SK-N-SH (cell line): ENCODE results near the gene P2RX5. TPM values are rescaled to one million over a fixed set of nuclear protein-coding genes. Genes with fewer than 3 reads are reported as not detected.

ENCODE experiments used
- CTCF ChIA-PET: fragments of 300-600, 350-600 bp; formaldehyde crosslinking; extraction: SDS; loops from one replicate; lab custom pipeline; 2021; lab: Yijun Ruan, JAX
- POLR2A ChIA-PET: fragments of 350-600 bp; sonication (Branson Sonifier 250); formaldehyde crosslinking; extraction: SDS; loops from one replicate; lab custom pipeline; 2020; ENCODE audit warnings: antibody characterized with exemption, inconsistent platforms; lab: Yijun Ruan, JAX
- DNase-seq: peaks from one replicate; pipeline ENCODE4 v3.0.0; 2012
- H2AFZ ChIP-seq: fragments of 200-600 bp; sonication (generic); 2 replicates; pipeline ENCODE4 v1.8.1; 2016; ENCODE audit warnings: antibody characterized with exemption, mild to moderate bottlenecking, low read depth
- H3F3A ChIP-seq: fragments of 200-600 bp; sonication (generic); replicated peaks from 2 replicates; pipeline ENCODE3; 2016; ENCODE audit warnings: antibody characterized with exemption, mild to moderate bottlenecking; ENCODE audit not compliant: insufficient read depth
- H3K27ac ChIP-seq, 2 experiments: fragments of 200-500 bp in 1 of 2; fragments of 200-600 bp in 1 of 2; sonication (Bioruptor generic) in 1 of 2; sonication (generic), shearing (Covaris generic) in 1 of 2; 2 replicates each; pipeline versions ENCODE4 v1.5.1 to v1.6.1; 2014 to 2016; ENCODE audit warnings: low read depth in 2 of 2, inconsistent platforms in 1 of 2, low read length in 1 of 2, mild to moderate bottlenecking in 1 of 2, mixed read lengths in 1 of 2
- H3K27me3 ChIP-seq: fragments of 200-600 bp; sonication (generic), shearing (Covaris generic); 2 replicates; pipeline ENCODE4 v1.6.1; 2016; ENCODE audit warnings: mixed run types; ENCODE audit not compliant: insufficient read depth
- H3K36me3 ChIP-seq, 2 experiments: fragments of 200-500 bp in 1 of 2; fragments of 200-600 bp in 1 of 2; sonication (Bioruptor generic) in 1 of 2; sonication (generic) in 1 of 2; replicated peaks in 1 of 2; 2 replicates each; pipeline versions ENCODE3 to v1.5.1; 2014 to 2016; ENCODE audit warnings: low read length in 1 of 2, mild to moderate bottlenecking in 1 of 2; ENCODE audit not compliant: insufficient read depth in 2 of 2, control insufficient read depth in 1 of 2
- H3K4me1 ChIP-seq, 2 experiments: fragments of 200-500 bp in 1 of 2; fragments of 200-600 bp in 1 of 2; sonication (Bioruptor generic) in 1 of 2; sonication (generic), shearing (Covaris generic) in 1 of 2; 2 replicates each; pipeline versions ENCODE4 v1.5.1 to v1.6.1; 2014 to 2016; ENCODE audit warnings: low read depth in 1 of 2, low read length in 1 of 2, mixed run types in 1 of 2; ENCODE audit not compliant: insufficient read depth in 2 of 2, control insufficient read depth in 1 of 2
- H3K4me2 ChIP-seq: fragments of 200-600 bp; sonication (generic), shearing (Covaris generic); 2 replicates; pipeline ENCODE4 v1.6.1; 2017; ENCODE audit warnings: mixed run types
- H3K4me3 ChIP-seq, 2 experiments: fragments of 200-500 bp in 1 of 2; fragments of 200-600 bp in 1 of 2; sonication (Bioruptor generic) in 1 of 2; sonication (generic), shearing (Covaris generic) in 1 of 2; 2 replicates each; pipeline versions ENCODE4 v1.5.1 to v1.8.1; 2014 to 2016; ENCODE audit warnings: low read depth in 2 of 2, inconsistent platforms in 1 of 2, low read length in 1 of 2, mild to moderate bottlenecking in 1 of 2, mixed read lengths in 1 of 2, moderate library complexity in 1 of 2
- H3K79me2 ChIP-seq: fragments of 200-600 bp; sonication (generic); 2 replicates; pipeline ENCODE4 v1.8.1; 2017; ENCODE audit warnings: mild to moderate bottlenecking; ENCODE audit not compliant: insufficient read depth
- H3K9ac ChIP-seq: fragments of 200-600 bp; sonication (generic); 2 replicates; pipeline ENCODE4 v1.6.1; 2017; ENCODE audit warnings: mixed run types
- H3K9me2 ChIP-seq: fragments of 200-600 bp; sonication (generic); 2 replicates; pipeline ENCODE4 v1.6.1; 2017; ENCODE audit warnings: mixed run types
- H3K9me3 ChIP-seq: fragments of 200-600 bp; sonication (generic); 2 replicates; pipeline ENCODE4 v1.6.1; 2017; ENCODE audit warnings: mixed run types, mild to moderate bottlenecking, moderate library complexity
- H4K20me1 ChIP-seq: fragments of 200-600 bp; sonication (generic); 2 replicates; pipeline ENCODE4 v1.6.1; 2017; ENCODE audit warnings: mild to moderate bottlenecking, mixed run types; ENCODE audit not compliant: insufficient read depth
- ELF1 ChIP-seq: IDR thresholded peaks from 2 replicates; pipeline ENCODE4 v1.4.0; 2012
- EP300 ChIP-seq, 2 experiments: IDR thresholded peaks; 2 replicates each; pipeline versions ENCODE4 v1.4.0 to v1.6.1; 2012; ENCODE audit warnings: borderline replicate concordance in 1 of 2, low read depth in 1 of 2, low read length in 1 of 2
- EZH2phosphoT487 ChIP-seq: fragments of 200-600 bp; sonication (generic); IDR thresholded peaks from 2 replicates; pipeline ENCODE4 v1.6.1; 2017; ENCODE audit warnings: low read depth, mixed run types, mild to moderate bottlenecking, antibody characterized with exemption, moderate library complexity, borderline replicate concordance
- FOSL2 ChIP-seq: IDR thresholded peaks from 2 replicates; pipeline ENCODE4 v1.4.0; 2012; ENCODE audit warnings: low read depth, mild to moderate bottlenecking, moderate library complexity, borderline replicate concordance
- FOXJ3 ChIP-seq: sonication (generic); formaldehyde crosslinking; IDR thresholded peaks from 2 replicates; pipeline ENCODE4 v1.5.1; 2020; ENCODE audit warnings: mild to moderate bottlenecking, missing genetic modification reagents
- GABPA ChIP-seq: IDR thresholded peaks from 2 replicates; pipeline ENCODE4 v1.4.0; 2012; ENCODE audit warnings: low read depth, mild to moderate bottlenecking
- JUND ChIP-seq: IDR thresholded peaks from 2 replicates; pipeline ENCODE4 v1.4.0; 2012
- MEF2A ChIP-seq: IDR thresholded peaks from 2 replicates; pipeline ENCODE4 v1.4.0; 2012; ENCODE audit warnings: low read depth, borderline replicate concordance
- NRF1 ChIP-seq: IDR thresholded peaks from 2 replicates; pipeline ENCODE4 v1.6.1; 2012; ENCODE audit warnings: low read depth, mild to moderate bottlenecking, low read length
- POLR2AphosphoS5 ChIP-seq: IDR thresholded peaks from 2 replicates; pipeline ENCODE4 v1.6.1; 2012; ENCODE audit warnings: low read depth, low read length
- RAD21 ChIP-seq: IDR thresholded peaks from 2 replicates; pipeline ENCODE4 v1.6.1; 2012; ENCODE audit warnings: mild to moderate bottlenecking, low read length
- RCOR1 ChIP-seq: fragments of 150-350 bp; IDR thresholded peaks from 2 replicates; pipeline ENCODE4 v1.6.1; 2017; ENCODE audit warnings: antibody characterized with exemption, low read length
- RFX5 ChIP-seq: IDR thresholded peaks from 2 replicates; pipeline ENCODE4 v1.6.1; 2012; ENCODE audit warnings: mild to moderate bottlenecking, improper control_type of control experiment, low read length
- RXRA ChIP-seq: IDR thresholded peaks from 2 replicates; pipeline ENCODE4 v1.4.0; 2012; ENCODE audit warnings: low read depth, mild to moderate bottlenecking, borderline replicate concordance
- SIN3A ChIP-seq: IDR thresholded peaks from 2 replicates; pipeline ENCODE4 v1.6.1; 2012; ENCODE audit warnings: low read depth, mild to moderate bottlenecking, low read length, moderate library complexity, borderline replicate concordance
- SMC3 ChIP-seq: IDR thresholded peaks from 2 replicates; pipeline ENCODE4 v1.6.1; 2012; ENCODE audit warnings: low read depth, low read length, improper control_type of control experiment
- TAF1 ChIP-seq: IDR thresholded peaks from 2 replicates; pipeline ENCODE4 v1.6.1; 2012; ENCODE audit warnings: low read depth, mild to moderate bottlenecking, low read length, moderate library complexity, borderline replicate concordance
- TCF12 ChIP-seq: IDR thresholded peaks from 2 replicates; pipeline ENCODE4 v1.4.0; 2012
- YY1 ChIP-seq: IDR thresholded peaks from 2 replicates; pipeline ENCODE4 v1.4.0; 2012; ENCODE audit warnings: low read depth, mild to moderate bottlenecking
- WGBS: methylation state at CpG from one replicate; pipeline ENCODE4 v1.1.6; 2017; ENCODE audit warnings: low lambda C conversion rate; 5-methylcytosine and 5-hydroxymethylcytosine counted together
- polyA plus RNA-seq, 3 experiments: library from polyadenylated mRNA; depleted of rRNA; stranded (reverse); fragments of >200 nt; gene quantifications; 2 replicates each; pipeline ENCODE4 v1.2.3, GENCODE V29; 2012
- TF ChIP-seq, protein P1 (sequence below): fragments of 150-350 bp; IDR thresholded peaks from 2 replicates; pipeline ENCODE4 v1.6.1; 2016; ENCODE audit warnings: mild to moderate bottlenecking, low read depth, low read length
- TF ChIP-seq, protein P2 (sequence below): IDR thresholded peaks from 2 replicates; pipeline ENCODE4 v1.4.0; 2012; ENCODE audit warnings: low read depth, borderline replicate concordance
- TF ChIP-seq, protein P3 (sequence below): IDR thresholded peaks from 2 replicates; pipeline ENCODE4; 2012
- TF ChIP-seq, protein P4 (sequence below): IDR thresholded peaks from 2 replicates; pipeline ENCODE4 v1.4.0; 2012; ENCODE audit warnings: low read depth, borderline replicate concordance
- TF ChIP-seq, protein P5 (sequence below): fragments of 150-350 bp; IDR thresholded peaks from 2 replicates; pipeline ENCODE4 v1.6.1; 2017; ENCODE audit warnings: antibody characterized with exemption, low read length, low read depth, borderline replicate concordance

P2RX5 gene
- polyA plus RNA-seq, 1 of the 3 experiments (the other 2 are of a cell fraction), result 0.97 TPM

DNA sequence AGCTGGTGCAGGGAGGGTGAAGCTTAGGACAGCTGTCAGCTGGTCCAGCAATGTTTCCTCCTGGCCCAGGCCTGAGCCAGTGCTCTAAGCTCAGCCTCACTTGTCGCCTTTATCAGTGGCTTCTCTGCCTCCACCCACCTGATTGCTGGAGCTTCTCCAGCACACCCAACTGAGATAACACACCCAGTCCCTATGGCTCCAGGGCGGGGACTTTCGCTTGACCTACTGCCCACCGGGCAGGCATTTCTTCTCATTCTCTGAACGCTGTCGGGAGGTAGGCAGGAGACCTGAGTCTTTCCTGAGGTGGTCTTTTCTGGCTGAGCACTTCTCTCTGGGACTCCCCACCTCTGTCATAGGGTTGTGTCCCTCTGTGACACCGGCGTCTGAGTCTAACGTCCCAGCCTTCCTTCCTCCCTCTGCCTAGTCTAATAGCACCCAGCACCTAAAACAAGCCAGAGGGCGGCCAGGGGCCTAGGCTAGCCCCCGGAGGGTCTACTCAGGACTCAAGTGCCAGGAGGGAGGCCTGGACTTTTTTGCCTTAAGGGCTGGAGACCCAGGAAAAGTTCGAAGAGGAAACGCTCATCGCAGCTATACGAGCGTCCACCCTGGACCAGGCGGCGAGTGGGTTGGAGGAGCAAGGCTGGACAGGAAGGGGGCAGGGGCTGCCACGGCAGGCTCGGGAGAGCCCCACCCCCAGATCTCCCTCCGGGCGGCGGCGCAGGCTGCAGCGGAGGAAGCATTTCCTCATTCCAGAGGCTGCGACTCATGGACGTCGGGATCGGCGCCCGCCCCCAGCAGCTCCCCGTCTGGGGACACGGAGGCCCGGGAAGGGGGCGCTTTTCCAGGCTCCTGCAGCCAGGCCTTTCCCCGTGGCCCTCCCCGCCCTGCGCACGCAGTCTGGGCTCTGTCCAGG is 28.3 kb downstream of the P2RX5 start:
- Histone ChIP-seq H3F3A (peaks cover 20% of the 10 kb centered on the region), H3K36me3 (peaks cover 21 to 25% of the 10 kb centered on the region in 2 experiments), H3K27me3 (no peaks in the 10 kb centered on the region), H4K20me1 (peaks cover 39% of the 10 kb centered on the region), H3K4me1 (peaks cover 0 to 20% of the 10 kb centered on the region in 2 experiments; a peak in 1 of 4 replicates), H2AFZ (no peak overlapping the region), H3K9ac (peak overlapping the region; percentile 100), H3K4me3 (peak overlapping the region; percentile 91 to 96), H3K9me3 (no peaks in the 10 kb centered on the region), H3K79me2 (peaks cover 62% of the 10 kb centered on the region), H3K27ac (peak overlapping the region; percentile 98), H3K4me2 (peak overlapping the region; percentile 100), H3K9me2 (no peaks in the 10 kb centered on the region)
- WGBS, result 0% methylated on average over 28 of the region's 39 CpGs
- CTCF ChIA-PET, result interaction anchor here (1.0 to 3.0 kb wide), 5 partner anchors 10 to 619 kb away, joined by 3 to 14 read pairs (median 5); partner anchors contain the start of gene P2RX5
- peak; percentile 85 for DNase-seq
- POLR2A ChIA-PET, result interaction anchor here (0.6 to 2.2 kb wide), 3 partner anchors 9 to 51 kb away, joined by 3 to 10 read pairs (median 3); partner anchors contain the start of genes CTNS and SHPK
- peak; percentile 65 for TF ChIP-seq JUND
- TF ChIP-seq GABPA, result no peak
- TF ChIP-seq RXRA, result no peak
- no peak for TF ChIP-seq SMC3
- peak in 1 of 2 experiments; percentile 35; a peak in 1 of 4 replicates for TF ChIP-seq EP300 (IDR thresholded peaks at IDR 0.05; ENCODE audit: borderline replicate concordance in 1 of 2, low read depth in 1 of 2, low read length in 1 of 2)
- no peak for TF ChIP-seq FOXJ3 (CRISPR knock-in tag)
- no peak; the same call in 1 of the 2 replicates for TF ChIP-seq YY1
- TF ChIP-seq, protein P1, sequence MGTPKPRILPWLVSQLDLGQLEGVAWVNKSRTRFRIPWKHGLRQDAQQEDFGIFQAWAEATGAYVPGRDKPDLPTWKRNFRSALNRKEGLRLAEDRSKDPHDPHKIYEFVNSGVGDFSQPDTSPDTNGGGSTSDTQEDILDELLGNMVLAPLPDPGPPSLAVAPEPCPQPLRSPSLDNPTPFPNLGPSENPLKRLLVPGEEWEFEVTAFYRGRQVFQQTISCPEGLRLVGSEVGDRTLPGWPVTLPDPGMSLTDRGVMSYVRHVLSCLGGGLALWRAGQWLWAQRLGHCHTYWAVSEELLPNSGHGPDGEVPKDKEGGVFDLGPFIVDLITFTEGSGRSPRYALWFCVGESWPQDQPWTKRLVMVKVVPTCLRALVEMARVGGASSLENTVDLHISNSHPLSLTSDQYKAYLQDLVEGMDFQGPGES, result no peak
- TF ChIP-seq FOSL2, result peak; percentile 79; the same call in 1 of the 2 replicates
- TF ChIP-seq, protein P2, sequence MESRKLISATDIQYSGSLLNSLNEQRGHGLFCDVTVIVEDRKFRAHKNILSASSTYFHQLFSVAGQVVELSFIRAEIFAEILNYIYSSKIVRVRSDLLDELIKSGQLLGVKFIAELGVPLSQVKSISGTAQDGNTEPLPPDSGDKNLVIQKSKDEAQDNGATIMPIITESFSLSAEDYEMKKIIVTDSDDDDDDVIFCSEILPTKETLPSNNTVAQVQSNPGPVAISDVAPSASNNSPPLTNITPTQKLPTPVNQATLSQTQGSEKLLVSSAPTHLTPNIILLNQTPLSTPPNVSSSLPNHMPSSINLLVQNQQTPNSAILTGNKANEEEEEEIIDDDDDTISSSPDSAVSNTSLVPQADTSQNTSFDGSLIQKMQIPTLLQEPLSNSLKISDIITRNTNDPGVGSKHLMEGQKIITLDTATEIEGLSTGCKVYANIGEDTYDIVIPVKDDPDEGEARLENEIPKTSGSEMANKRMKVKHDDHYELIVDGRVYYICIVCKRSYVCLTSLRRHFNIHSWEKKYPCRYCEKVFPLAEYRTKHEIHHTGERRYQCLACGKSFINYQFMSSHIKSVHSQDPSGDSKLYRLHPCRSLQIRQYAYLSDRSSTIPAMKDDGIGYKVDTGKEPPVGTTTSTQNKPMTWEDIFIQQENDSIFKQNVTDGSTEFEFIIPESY, result no peak
- TF ChIP-seq, protein P3, sequence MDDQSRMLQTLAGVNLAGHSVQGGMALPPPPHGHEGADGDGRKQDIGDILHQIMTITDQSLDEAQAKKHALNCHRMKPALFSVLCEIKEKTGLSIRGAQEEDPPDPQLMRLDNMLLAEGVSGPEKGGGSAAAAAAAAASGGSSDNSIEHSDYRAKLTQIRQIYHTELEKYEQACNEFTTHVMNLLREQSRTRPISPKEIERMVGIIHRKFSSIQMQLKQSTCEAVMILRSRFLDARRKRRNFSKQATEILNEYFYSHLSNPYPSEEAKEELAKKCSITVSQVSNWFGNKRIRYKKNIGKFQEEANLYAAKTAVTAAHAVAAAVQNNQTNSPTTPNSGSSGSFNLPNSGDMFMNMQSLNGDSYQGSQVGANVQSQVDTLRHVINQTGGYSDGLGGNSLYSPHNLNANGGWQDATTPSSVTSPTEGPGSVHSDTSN, result no peak
- no peak; the same call in 1 of the 2 replicates for TF ChIP-seq RCOR1
- TF ChIP-seq RFX5, result no peak
- no peak for TF ChIP-seq RAD21
- TF ChIP-seq EZH2phosphoT487, result no peak
- peak; percentile 82; the same call in 1 of the 2 replicates for TF ChIP-seq SIN3A
- no peak for TF ChIP-seq POLR2AphosphoS5
- TF ChIP-seq TCF12, result peak; percentile 34; the same call in 1 of the 2 replicates
- TF ChIP-seq ELF1, result peak; percentile 99
- peak; percentile 17; the same call in 1 of the 2 replicates for TF ChIP-seq NRF1
- peak; percentile 41; the same call in 1 of the 2 replicates for TF ChIP-seq TAF1
- TF ChIP-seq, protein P4, sequence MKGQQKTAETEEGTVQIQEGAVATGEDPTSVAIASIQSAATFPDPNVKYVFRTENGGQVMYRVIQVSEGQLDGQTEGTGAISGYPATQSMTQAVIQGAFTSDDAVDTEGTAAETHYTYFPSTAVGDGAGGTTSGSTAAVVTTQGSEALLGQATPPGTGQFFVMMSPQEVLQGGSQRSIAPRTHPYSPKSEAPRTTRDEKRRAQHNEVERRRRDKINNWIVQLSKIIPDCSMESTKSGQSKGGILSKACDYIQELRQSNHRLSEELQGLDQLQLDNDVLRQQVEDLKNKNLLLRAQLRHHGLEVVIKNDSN, result no peak; the same call in 1 of the 2 replicates
- TF ChIP-seq MEF2A, result no peak
- TF ChIP-seq, protein P5, sequence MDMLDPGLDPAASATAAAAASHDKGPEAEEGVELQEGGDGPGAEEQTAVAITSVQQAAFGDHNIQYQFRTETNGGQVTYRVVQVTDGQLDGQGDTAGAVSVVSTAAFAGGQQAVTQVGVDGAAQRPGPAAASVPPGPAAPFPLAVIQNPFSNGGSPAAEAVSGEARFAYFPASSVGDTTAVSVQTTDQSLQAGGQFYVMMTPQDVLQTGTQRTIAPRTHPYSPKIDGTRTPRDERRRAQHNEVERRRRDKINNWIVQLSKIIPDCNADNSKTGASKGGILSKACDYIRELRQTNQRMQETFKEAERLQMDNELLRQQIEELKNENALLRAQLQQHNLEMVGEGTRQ, result no peak
